IMR-90 (cell line): Measurements from ENCODE around the gene COL23A1. TPM values are rescaled to one million over a fixed set of nuclear protein-coding genes. Genes with fewer than 3 reads are reported as not detected.

ENCODE experiments used
- ATAC-seq: fragments of 200-7000 bp; cut with Tn5 transposase; 2 replicates; pipeline ENCODE4 v1.9.1; 2020; ENCODE audit warnings: low read depth, mild to moderate bottlenecking, moderate library complexity
- BruUV-seq: library from RNA; stranded (reverse); fragments of 400-500 nt; replicated peaks from 2 replicates; lab custom pipeline; 2021; lab: Mats Ljungman, UMichigan
- CTCF ChIA-PET: fragments of 300-600 bp; formaldehyde crosslinking; extraction: SDS; loops from one replicate; lab custom pipeline; 2021; ENCODE audit warnings: antibody characterized with exemption; lab: Yijun Ruan, JAX
- POLR2A ChIA-PET: fragments of 300-600 bp; sonication (Branson Sonifier 250); formaldehyde crosslinking; loops from one replicate; lab custom pipeline; 2022; ENCODE audit warnings: antibody characterized with exemption; ENCODE audit not compliant: unreplicated experiment; lab: Charles Lee
- DNase-seq: peaks from one replicate; pipeline ENCODE4 v3.0.0; 2013
- H2AFZ ChIP-seq: replicated peaks from 2 replicates; pipeline ENCODE3; 2013; ENCODE audit warnings: low read length, mild to moderate bottlenecking; ENCODE audit not compliant: poor library complexity
- H2AK5ac ChIP-seq: 2 replicates; pipeline ENCODE4 v1.6.1; 2013; ENCODE audit warnings: low read depth, low read length, inconsistent platforms
- H2AK9ac ChIP-seq: replicated peaks from 2 replicates; pipeline ENCODE3; 2013; ENCODE audit warnings: mild to moderate bottlenecking, low read depth, low read length, moderate library complexity; ENCODE audit not compliant: poor library complexity
- H2BK120ac ChIP-seq: 2 replicates; pipeline ENCODE4 v1.6.1; 2013; ENCODE audit warnings: low read depth, low read length, inconsistent platforms
- H2BK15ac ChIP-seq: 3 replicates; pipeline ENCODE4 v1.6.1; 2013; ENCODE audit warnings: low read depth, low read length, inconsistent platforms
- H2BK20ac ChIP-seq: 2 replicates; pipeline ENCODE4 v1.6.1; 2013; ENCODE audit warnings: low read depth, mild to moderate bottlenecking, inconsistent platforms, low read length, moderate library complexity
- H2BK5ac ChIP-seq: 2 replicates; pipeline ENCODE4 v1.6.1; 2013; ENCODE audit warnings: mild to moderate bottlenecking, low read depth, low read length, inconsistent platforms; ENCODE audit not compliant: poor library complexity, severe bottlenecking
- H3K14ac ChIP-seq: replicated peaks from 2 replicates; pipeline ENCODE4 v1.6.1; 2013; ENCODE audit warnings: low read depth, low read length, inconsistent platforms
- H3K18ac ChIP-seq: 2 replicates; pipeline ENCODE4 v1.6.1; 2013; ENCODE audit warnings: low read depth, low read length, control low read depth
- H3K23ac ChIP-seq: 2 replicates; pipeline ENCODE4 v1.6.1; 2013; ENCODE audit warnings: low read depth, low read length, inconsistent platforms
- H3K27ac ChIP-seq: 2 replicates; pipeline ENCODE4 v1.5.1; 2013; ENCODE audit warnings: mild to moderate bottlenecking, control low read depth, low read length; ENCODE audit not compliant: insufficient read depth
- H3K27me3 ChIP-seq: 2 replicates; pipeline ENCODE4 v1.6.1; 2013; ENCODE audit warnings: low read length; ENCODE audit not compliant: control insufficient read depth, insufficient read depth
- H3K36me3 ChIP-seq: 2 replicates; pipeline ENCODE4 v1.6.1; 2013; ENCODE audit warnings: low read length, mixed read lengths; ENCODE audit not compliant: control insufficient read depth, insufficient read depth
- H3K4ac ChIP-seq: 2 replicates; pipeline ENCODE4 v1.6.1; 2013; ENCODE audit warnings: low read depth, low read length, inconsistent platforms
- H3K4me1 ChIP-seq: 2 replicates; pipeline ENCODE4 v1.6.1; 2013; ENCODE audit warnings: low read length, mixed read lengths; ENCODE audit not compliant: control insufficient read depth, insufficient read depth
- H3K4me2 ChIP-seq: 2 replicates; pipeline ENCODE4 v1.6.1; 2013; ENCODE audit warnings: low read depth, mild to moderate bottlenecking, control low read depth, low read length, moderate library complexity
- H3K4me3 ChIP-seq: 2 replicates; pipeline ENCODE4 v1.5.1; 2013; ENCODE audit warnings: low read depth, mild to moderate bottlenecking, control low read depth, low read length, moderate library complexity; ENCODE audit not compliant: insufficient read depth
- H3K56ac ChIP-seq: 2 replicates; pipeline ENCODE4 v1.6.1; 2013; ENCODE audit warnings: low read length, inconsistent platforms; ENCODE audit not compliant: insufficient read depth; ENCODE audit errors: extremely low read depth
- H3K79me1 ChIP-seq, 2 experiments: 2 replicates each; pipeline ENCODE4 v1.6.1; 2013; ENCODE audit warnings: low read length in 2 of 2, inconsistent platforms in 1 of 2, low read depth in 1 of 2
- H3K9ac ChIP-seq: 2 replicates; pipeline ENCODE4 v1.6.1; 2013; ENCODE audit warnings: low read depth, low read length, control low read depth
- H3K9me1 ChIP-seq: 2 replicates; pipeline ENCODE4 v1.6.1; 2013; ENCODE audit warnings: low read length, inconsistent platforms; ENCODE audit not compliant: insufficient read depth
- H3K9me3 ChIP-seq: 2 replicates; pipeline ENCODE4 v1.6.1; 2013; ENCODE audit warnings: low read length; ENCODE audit not compliant: control insufficient read depth, insufficient read depth
- H4K20me1 ChIP-seq: 2 replicates; pipeline ENCODE4 v1.6.1; 2013; ENCODE audit warnings: low read length, inconsistent platforms; ENCODE audit not compliant: insufficient read depth
- H4K5ac ChIP-seq: 2 replicates; pipeline ENCODE4 v1.6.1; 2013; ENCODE audit warnings: mild to moderate bottlenecking, low read depth, low read length, control low read depth
- H4K8ac ChIP-seq, 2 experiments: 2 replicates each; pipeline ENCODE4 v1.6.1; 2013; ENCODE audit warnings: low read depth in 2 of 2, low read length in 2 of 2, control low read depth in 1 of 2, inconsistent platforms in 1 of 2
- H4K91ac ChIP-seq: 2 replicates; pipeline ENCODE4 v1.6.1; 2013; ENCODE audit warnings: low read depth, low read length, inconsistent platforms; ENCODE audit not compliant: insufficient read depth
- BHLHE40 ChIP-seq: fragments of 150-350 bp; IDR thresholded peaks from 2 replicates; pipeline ENCODE4 v1.6.1; 2016; ENCODE audit warnings: mild to moderate bottlenecking, low read depth, low read length
- CHD1 ChIP-seq: IDR thresholded peaks from 2 replicates; pipeline ENCODE4 v1.6.1; 2012; ENCODE audit warnings: low read depth, low read length, improper control_type of control experiment
- CTCF ChIP-seq: conservative IDR thresholded peaks from 2 replicates; pipeline ENCODE4 v1.5.1; 2012; ENCODE audit warnings: mild to moderate bottlenecking, low read depth, low read length, improper control_type of control experiment
- ELK1 ChIP-seq: fragments of 150-350 bp; IDR thresholded peaks from 2 replicates; pipeline ENCODE4 v1.6.1; 2016; ENCODE audit warnings: low read depth, mild to moderate bottlenecking, low read length, moderate library complexity, borderline replicate concordance
- MAFK ChIP-seq: IDR thresholded peaks from 2 replicates; pipeline ENCODE4 v1.6.1; 2012; ENCODE audit warnings: low read depth, low read length, improper control_type of control experiment
- MAZ ChIP-seq: IDR thresholded peaks from 2 replicates; pipeline ENCODE4 v1.6.1; 2012; ENCODE audit warnings: low read depth, mild to moderate bottlenecking, low read length, improper control_type of control experiment, moderate library complexity, borderline replicate concordance
- NFE2L2 ChIP-seq: fragments of 150-350 bp; IDR thresholded peaks from 2 replicates; pipeline ENCODE4 v1.6.1; 2016; ENCODE audit warnings: low read depth, mild to moderate bottlenecking, low read length
- RFX5 ChIP-seq: IDR thresholded peaks from 2 replicates; pipeline ENCODE4 v1.8.0; 2012; ENCODE audit warnings: low read depth, mild to moderate bottlenecking, low read length, moderate library complexity
- SMC3 ChIP-seq: fragments of 150-350 bp; IDR thresholded peaks from 2 replicates; pipeline ENCODE4 v1.6.1; 2016; ENCODE audit warnings: low read depth, mild to moderate bottlenecking, antibody characterized with exemption, low read length, moderate library complexity
- USF2 ChIP-seq: fragments of 150-350 bp; IDR thresholded peaks from 2 replicates; pipeline ENCODE4 v1.6.1; 2017; ENCODE audit warnings: mild to moderate bottlenecking, antibody characterized with exemption, low read length, low read depth
- WGBS, 2 experiments: methylation state at CpG; one replicate each; pipeline versions ENCODE4 v1.1.5 to v1.1.7; 2013; ENCODE audit warnings: missing lambda C conversion rate in 2 of 2; ENCODE audit not compliant: insufficient read length in 1 of 2; ENCODE audit errors: extremely low coverage in 2 of 2; 5-methylcytosine and 5-hydroxymethylcytosine counted together
- dilution Hi-C: fragments of 300-500 bp; cut with HindIII; formaldehyde crosslinking; loops from one replicate; pipeline ENCODE4 v1.14.3; 2018; ENCODE audit warnings: low sequenced_read_pairs; ENCODE audit not compliant: unreplicated experiment
- in situ Hi-C: fragments of 300-500 bp; cut with MboI; formaldehyde crosslinking; loops from 3 replicates; pipeline ENCODE4 v1.14.3; 2019; ENCODE audit warnings: low sequenced_read_pairs, inconsistent platforms, mixed read lengths
- intact Hi-C: fragments of 100-400 bp; cut with micrococcal nuclease; formaldehyde crosslinking; loops from 2 replicates; pipeline ENCODE4 v1.10.0; 2022
- polyA plus RNA-seq, 3 experiments: library from polyadenylated mRNA; depleted of rRNA; stranded (reverse); fragments of >200 nt; gene quantifications; 2 replicates each; pipeline ENCODE4 v1.2.3, GENCODE V29; 2012; ENCODE audit warnings: low replicate concordance in 1 of 3
- total RNA-seq: library from RNA; depleted of rRNA; stranded (reverse); fragments of >200 nt; gene quantifications from 2 replicates; pipeline ENCODE4 v1.2.3, GENCODE V29; 2012

The COL23A1 gene
- total and polyA plus RNA-seq, 2 of the 4 experiments (the other 2 are of a cell fraction) = not detected

GRCh38 chr5:178238711-178239592, 351.2 kb downstream of the COL23A1 start (continued):
- no peak for TF ChIP-seq USF2

GRCh38 chr5:178238313-178238635, 351.9 kb downstream of the COL23A1 start:
- intact Hi-C loops = no loop called here
- dilution Hi-C loops = no loop called here

More at GRCh38 chr5:178238313-178238635, 351.9 kb downstream of the COL23A1 start:
- no peak for TF ChIP-seq ELK1
- no peak for TF ChIP-seq MAFK
- no peak for TF ChIP-seq NFE2L2
- no peak for TF ChIP-seq BHLHE40
- TF ChIP-seq RFX5 = no peak
- no peak for TF ChIP-seq SMC3
- no peak for TF ChIP-seq CHD1
- no peak for TF ChIP-seq USF2
- TF ChIP-seq CTCF = no peak
- no peak for TF ChIP-seq MAZ
- no peaks in the 10 kb centered on the region for H3K36me3 ChIP-seq
- ATAC-seq (no peak), DNase-seq (no peak)
- no peak overlapping the region for H3K4me2 ChIP-seq
- no peak overlapping the region for H4K8ac ChIP-seq
- no peak overlapping the region for H2AFZ ChIP-seq
- H3K23ac ChIP-seq = no peak overlapping the region
- no peaks in the 10 kb centered on the region for H3K79me1 ChIP-seq
- no peak overlapping the region for H3K4me3 ChIP-seq
- H4K5ac ChIP-seq = no peak overlapping the region
- H2BK120ac ChIP-seq = no peak overlapping the region
- no peaks in the 10 kb centered on the region for H3K4me1 ChIP-seq
- no peaks in the 10 kb centered on the region for H3K27me3 ChIP-seq
- no peak overlapping the region for H2BK20ac ChIP-seq
- no peaks in the 10 kb centered on the region for H4K20me1 ChIP-seq
- H2AK9ac ChIP-seq = no peak overlapping the region
- 100% methylated on average over 1 of the region's 6 CpGs; no CpG with 5 or more reads in 1 of the 2 experiments for WGBS, 2 experiments
- H3K56ac ChIP-seq = no peak overlapping the region
- H2BK5ac ChIP-seq = no peak overlapping the region
- no peaks in the 10 kb centered on the region for H3K9me3 ChIP-seq
- ChIA-PET POLR2A (no interaction called here), CTCF (no interaction called here)
- in situ Hi-C loops = no loop called here
- H3K18ac ChIP-seq = no peak overlapping the region
- H3K14ac ChIP-seq = no peak overlapping the region
- H3K27ac ChIP-seq = no peak overlapping the region
- no peak overlapping the region for H3K9ac ChIP-seq
- no peak overlapping the region for H2BK15ac ChIP-seq
- no peak overlapping the region for H2AK5ac ChIP-seq
- H3K4ac ChIP-seq = no peak overlapping the region
- no peak overlapping the region for H4K91ac ChIP-seq
- H3K9me1 ChIP-seq = peaks cover 2% of the 10 kb centered on the region; the same call in 1 of the 2 replicates
- no TSS peak for BruUV-seq
